DND-41 (cell line): ENCODE measurements around the gene LRP1.

Experiments
- CTCF ChIP-seq: IDR thresholded peaks from 2 replicates; pipeline ENCODE4 v1.5.1; 2012; ENCODE audit warnings: borderline replicate concordance, low read length, moderate library complexity, mild to moderate bottlenecking; ENCODE audit not compliant: poor library complexity, severe bottlenecking; ENCODE audit errors: extremely low read depth
- EZH2 ChIP-seq: IDR thresholded peaks from 3 replicates; pipeline ENCODE4 v1.6.1; 2012; ENCODE audit warnings: borderline replicate concordance, low read depth, mild to moderate bottlenecking, moderate library complexity, low read length, inconsistent platforms; ENCODE audit not compliant: severe bottlenecking

- TF ChIP-seq CTCF = no peak
- TF ChIP-seq EZH2 = no peak
Observed at GRCh38 chr12:57234571-57235016, 106.3 kb downstream of the LRP1 start.
